Stomach (tissue), 4 donors: Measurements from ENCODE around the gene PLPP6.

Experiments used
- POLR2AphosphoS5 ChIP-seq, 3 donors: sonication (generic); formaldehyde crosslinking; IDR thresholded peaks; one replicate each; pipeline ENCODE4 v1.6.1; 2016; ENCODE audit warnings: antibody characterized with exemption in 3 of 3
- TF ChIP-seq, protein P1 (sequence below), 7 experiments: fragments of 450-650 bp in 4 of 7; fragments of 200-600 bp in 3 of 7; sonication (generic) in 3 of 7; IDR thresholded peaks; one replicate each; pipeline ENCODE4 v1.5.1; 2016 to 2019; ENCODE audit warnings: antibody characterized with exemption in 7 of 7, control low read depth in 2 of 7, mild to moderate bottlenecking in 1 of 7

- TF ChIP-seq, protein P1, sequence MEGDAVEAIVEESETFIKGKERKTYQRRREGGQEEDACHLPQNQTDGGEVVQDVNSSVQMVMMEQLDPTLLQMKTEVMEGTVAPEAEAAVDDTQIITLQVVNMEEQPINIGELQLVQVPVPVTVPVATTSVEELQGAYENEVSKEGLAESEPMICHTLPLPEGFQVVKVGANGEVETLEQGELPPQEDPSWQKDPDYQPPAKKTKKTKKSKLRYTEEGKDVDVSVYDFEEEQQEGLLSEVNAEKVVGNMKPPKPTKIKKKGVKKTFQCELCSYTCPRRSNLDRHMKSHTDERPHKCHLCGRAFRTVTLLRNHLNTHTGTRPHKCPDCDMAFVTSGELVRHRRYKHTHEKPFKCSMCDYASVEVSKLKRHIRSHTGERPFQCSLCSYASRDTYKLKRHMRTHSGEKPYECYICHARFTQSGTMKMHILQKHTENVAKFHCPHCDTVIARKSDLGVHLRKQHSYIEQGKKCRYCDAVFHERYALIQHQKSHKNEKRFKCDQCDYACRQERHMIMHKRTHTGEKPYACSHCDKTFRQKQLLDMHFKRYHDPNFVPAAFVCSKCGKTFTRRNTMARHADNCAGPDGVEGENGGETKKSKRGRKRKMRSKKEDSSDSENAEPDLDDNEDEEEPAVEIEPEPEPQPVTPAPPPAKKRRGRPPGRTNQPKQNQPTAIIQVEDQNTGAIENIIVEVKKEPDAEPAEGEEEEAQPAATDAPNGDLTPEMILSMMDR (IDR thresholded peaks at IDR 0.05) = no peak
- no peak for TF ChIP-seq POLR2AphosphoS5 (IDR thresholded peaks at IDR 0.05)
These were observed 39.4 kb downstream of the PLPP6 start for GRCh38 chr9:4701526-4701925.
